NCI-H69 (cell line): ENCODE measurements around the gene OR10P1.

ENCODE experiments used
- DNase-seq: peaks from one replicate; lab custom pipeline; 2025; lab: John Stamatoyannopoulos, UW

The OR10P1 gene

GRCh38 chr12:55685671-55686070 is 49.0 kb downstream of the OR10P1 start:
- DNase-seq: no peak

GRCh38 chr12:55686366-55687010 is 49.8 kb downstream of the OR10P1 start:
- DNase-seq: no peak
